ENCODE measurements around the gene NSL1. TPM values are rescaled to one million over a fixed set of nuclear protein-coding genes. Genes with fewer than 3 reads are reported as not detected.
"Not testable (repeated sequence)": the region's sequence is repeated elsewhere in the genome, so short reads cannot be mapped to it uniquely, and the experiment has no call there.

NSL1 gene
- polyA plus RNA-seq, 1 donor (not counting 4 experiments of a cell fraction or from before 2014, with no cell fraction given), result 25.5 TPM

DNA sequence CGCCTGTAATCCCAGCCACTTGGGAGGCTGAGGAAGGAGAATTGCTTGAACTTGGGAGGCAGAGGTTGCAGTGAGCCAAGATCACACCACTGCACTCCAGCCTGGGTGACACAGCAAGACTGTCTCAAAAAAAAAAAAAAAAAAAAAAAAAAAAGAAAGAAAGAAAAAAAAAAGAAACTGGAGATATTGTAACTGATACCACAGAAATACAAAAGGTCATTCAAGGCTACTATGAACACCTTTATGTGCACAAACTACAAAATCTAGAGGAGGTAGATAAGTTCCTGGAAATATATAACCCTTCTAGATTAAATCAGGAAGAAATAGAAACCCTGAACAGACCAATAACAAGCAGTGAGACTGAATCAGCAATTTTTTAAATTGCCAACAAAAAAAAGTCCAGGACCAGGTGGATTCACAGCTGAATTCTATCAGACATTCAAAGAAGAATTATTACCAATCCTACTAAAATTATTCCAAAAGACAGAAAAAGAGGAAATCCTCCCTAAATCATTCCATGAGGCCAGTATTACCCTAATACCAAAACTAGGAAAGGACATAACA, 26.8 kb downstream of the NSL1 start:
- H4K20me1 ChIP-seq (ENCODE audit: control insufficient read depth, extremely low read depth, insufficient read depth, low read length); DNase-seq (ENCODE audit: low read depth, low spot score); H3K4me1 ChIP-seq (ENCODE audit: control insufficient read depth, extremely low read depth, insufficient read depth, low read length); FAIRE-seq; H3K9ac ChIP-seq (ENCODE audit: control insufficient read depth, extremely low read depth, insufficient read depth, low read length); H3K9me3 ChIP-seq (ENCODE audit: control insufficient read depth, low read depth, low read length); H3K36me3 ChIP-seq (ENCODE audit: control insufficient read depth in 2 of 2, extremely low read depth in 1 of 2, insufficient read depth in 2 of 2, low read length in 2 of 2); H3K9me1 ChIP-seq (ENCODE audit: control insufficient read depth, extremely low read depth, insufficient read depth, low read length); H3K4me2 ChIP-seq (ENCODE audit: control insufficient read depth, extremely low read depth, insufficient read depth, low read depth, low read length); dilution Hi-C loops (cut with MboI; ENCODE audit: extremely low pct_ligation_motif_present, low sequenced_read_pairs); H3K27me3 ChIP-seq (ENCODE audit: control insufficient read depth, extremely low read depth, insufficient read depth, low read length); H3K79me2 ChIP-seq (ENCODE audit: control insufficient read depth, insufficient read depth, low read length); H3K27ac ChIP-seq (ENCODE audit: control insufficient read depth, insufficient read depth, low read length); H2AFZ ChIP-seq (ENCODE audit: control insufficient read depth, low read length); H3K4me3 ChIP-seq (ENCODE audit: control insufficient read depth in 2 of 3, extremely low read depth in 1 of 3, insufficient read depth in 2 of 3, low read depth in 1 of 3, low read length in 3 of 3): not testable (repeated sequence)

DNA sequence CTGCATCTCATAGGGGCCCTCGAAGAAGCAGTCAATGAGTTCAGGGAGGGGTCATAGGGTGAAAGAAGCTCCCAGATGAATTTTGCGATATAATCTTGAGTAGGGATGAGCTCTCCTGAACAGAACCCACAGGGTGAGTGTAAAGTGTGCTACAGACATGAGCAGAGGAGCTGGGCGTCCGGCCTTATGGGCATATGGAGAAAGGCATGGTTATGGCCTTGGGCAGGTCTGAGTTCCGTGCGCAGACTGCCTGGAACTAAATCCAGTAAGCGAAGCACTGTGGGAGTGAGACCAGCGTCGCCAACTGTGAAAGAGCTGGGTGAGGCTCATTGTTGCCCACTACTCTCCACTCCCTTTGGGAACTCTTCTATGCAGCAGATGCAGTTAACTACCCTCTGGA, 28.7 kb downstream of the NSL1 start:
- Histone ChIP-seq H3K27me3 (ENCODE audit: control insufficient read depth, extremely low read depth, insufficient read depth, low read length) (no peaks in the 10 kb centered on the region), H4K20me1 (ENCODE audit: control insufficient read depth, extremely low read depth, insufficient read depth, low read length) (no peaks in the 10 kb centered on the region)
- no peak for FAIRE-seq

More for the DNA sequence above, 28.7 kb downstream of the NSL1 start:
- H3K9ac ChIP-seq (ENCODE audit: control insufficient read depth, extremely low read depth, insufficient read depth, low read length), result no peak overlapping the region
- peaks cover 0 to 2% of the 10 kb centered on the region in 2 experiments for H3K36me3 ChIP-seq (ENCODE audit: control insufficient read depth in 2 of 2, extremely low read depth in 1 of 2, insufficient read depth in 2 of 2, low read length in 2 of 2)
- no peaks in the 10 kb centered on the region for H3K9me1 ChIP-seq (ENCODE audit: control insufficient read depth, extremely low read depth, insufficient read depth, low read length)
- no peak overlapping the region for H3K27ac ChIP-seq (ENCODE audit: control insufficient read depth, insufficient read depth, low read length)
- no peak overlapping the region for H2AFZ ChIP-seq (ENCODE audit: control insufficient read depth, low read length)
- dilution Hi-C loops (cut with MboI; ENCODE audit: extremely low pct_ligation_motif_present, low sequenced_read_pairs), result no loop called here
- DNase-seq (ENCODE audit: low read depth, low spot score), result no peak
- no peak overlapping the region for H3K4me3 ChIP-seq (ENCODE audit: control insufficient read depth in 2 of 3, extremely low read depth in 1 of 3, insufficient read depth in 2 of 3, low read depth in 1 of 3, low read length in 3 of 3)
- no peaks in the 10 kb centered on the region for H3K4me1 ChIP-seq (ENCODE audit: control insufficient read depth, extremely low read depth, insufficient read depth, low read length)
- TF ChIP-seq EZH2 (IDR thresholded peaks at IDR 0.05; ENCODE audit: low read length), result no peak
- TF ChIP-seq, protein P1, sequence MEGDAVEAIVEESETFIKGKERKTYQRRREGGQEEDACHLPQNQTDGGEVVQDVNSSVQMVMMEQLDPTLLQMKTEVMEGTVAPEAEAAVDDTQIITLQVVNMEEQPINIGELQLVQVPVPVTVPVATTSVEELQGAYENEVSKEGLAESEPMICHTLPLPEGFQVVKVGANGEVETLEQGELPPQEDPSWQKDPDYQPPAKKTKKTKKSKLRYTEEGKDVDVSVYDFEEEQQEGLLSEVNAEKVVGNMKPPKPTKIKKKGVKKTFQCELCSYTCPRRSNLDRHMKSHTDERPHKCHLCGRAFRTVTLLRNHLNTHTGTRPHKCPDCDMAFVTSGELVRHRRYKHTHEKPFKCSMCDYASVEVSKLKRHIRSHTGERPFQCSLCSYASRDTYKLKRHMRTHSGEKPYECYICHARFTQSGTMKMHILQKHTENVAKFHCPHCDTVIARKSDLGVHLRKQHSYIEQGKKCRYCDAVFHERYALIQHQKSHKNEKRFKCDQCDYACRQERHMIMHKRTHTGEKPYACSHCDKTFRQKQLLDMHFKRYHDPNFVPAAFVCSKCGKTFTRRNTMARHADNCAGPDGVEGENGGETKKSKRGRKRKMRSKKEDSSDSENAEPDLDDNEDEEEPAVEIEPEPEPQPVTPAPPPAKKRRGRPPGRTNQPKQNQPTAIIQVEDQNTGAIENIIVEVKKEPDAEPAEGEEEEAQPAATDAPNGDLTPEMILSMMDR (optimal IDR thresholded peaks at IDR 0.05 in 1 of 3, IDR thresholded peaks at IDR 0.05 in 1 of 3, conservative IDR thresholded peaks at IDR 0.05 in 1 of 3; ENCODE audit: extremely low read depth in 1 of 3, insufficient read depth in 2 of 3, low read length in 3 of 3), result no peak
- no peak overlapping the region for H3K4me2 ChIP-seq (ENCODE audit: control insufficient read depth, extremely low read depth, insufficient read depth, low read depth, low read length)
- no peaks in the 10 kb centered on the region for H3K9me3 ChIP-seq (ENCODE audit: control insufficient read depth, low read depth, low read length)
- peaks cover 13% of the 10 kb centered on the region for H3K79me2 ChIP-seq (ENCODE audit: control insufficient read depth, insufficient read depth, low read length)

Measured in keratinocyte (primary cell).